Esophagus squamous epithelium (tissue), 4 donors: Measurements from ENCODE around the gene FAM3D.

Experiments used
- POLR2A ChIP-seq, 4 donors: fragments of 450-650 bp; IDR thresholded peaks; one replicate each; pipeline ENCODE4 v1.6.1; 2017; ENCODE audit warnings: antibody characterized with exemption in 4 of 4, mild to moderate bottlenecking in 4 of 4, moderate library complexity in 3 of 4
- TF ChIP-seq, protein P1 (sequence below), 6 experiments: fragments of 450-650 bp in 4 of 6; fragments of 200-600 bp in 2 of 6; sonication (generic) in 2 of 6; IDR thresholded peaks; one replicate each; pipeline ENCODE4 v1.5.1; 2016 to 2019; ENCODE audit warnings: antibody characterized with exemption in 6 of 6, mild to moderate bottlenecking in 4 of 6, moderate library complexity in 4 of 6

DNA sequence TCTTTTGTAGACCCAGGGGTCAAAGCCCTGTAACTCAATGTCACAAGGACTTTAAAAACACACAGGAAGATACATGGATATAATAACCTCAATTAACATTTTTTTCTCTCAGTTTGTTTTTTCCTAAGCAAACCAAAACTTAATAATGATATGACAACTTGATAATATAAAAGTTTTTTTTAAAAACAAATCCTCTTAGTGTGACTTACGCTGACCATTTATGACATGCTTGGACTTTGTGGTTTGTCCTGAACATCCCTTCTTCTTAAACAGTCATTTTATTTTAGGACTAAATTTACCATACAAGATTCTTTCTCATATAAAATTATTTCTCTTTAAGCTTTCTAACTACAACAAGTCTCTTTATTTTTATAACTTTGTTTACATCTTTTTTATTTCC, 25.4 kb upstream of the FAM3D start:
- TF ChIP-seq POLR2A (IDR thresholded peaks at IDR 0.05) = no peak
- TF ChIP-seq, protein P1, sequence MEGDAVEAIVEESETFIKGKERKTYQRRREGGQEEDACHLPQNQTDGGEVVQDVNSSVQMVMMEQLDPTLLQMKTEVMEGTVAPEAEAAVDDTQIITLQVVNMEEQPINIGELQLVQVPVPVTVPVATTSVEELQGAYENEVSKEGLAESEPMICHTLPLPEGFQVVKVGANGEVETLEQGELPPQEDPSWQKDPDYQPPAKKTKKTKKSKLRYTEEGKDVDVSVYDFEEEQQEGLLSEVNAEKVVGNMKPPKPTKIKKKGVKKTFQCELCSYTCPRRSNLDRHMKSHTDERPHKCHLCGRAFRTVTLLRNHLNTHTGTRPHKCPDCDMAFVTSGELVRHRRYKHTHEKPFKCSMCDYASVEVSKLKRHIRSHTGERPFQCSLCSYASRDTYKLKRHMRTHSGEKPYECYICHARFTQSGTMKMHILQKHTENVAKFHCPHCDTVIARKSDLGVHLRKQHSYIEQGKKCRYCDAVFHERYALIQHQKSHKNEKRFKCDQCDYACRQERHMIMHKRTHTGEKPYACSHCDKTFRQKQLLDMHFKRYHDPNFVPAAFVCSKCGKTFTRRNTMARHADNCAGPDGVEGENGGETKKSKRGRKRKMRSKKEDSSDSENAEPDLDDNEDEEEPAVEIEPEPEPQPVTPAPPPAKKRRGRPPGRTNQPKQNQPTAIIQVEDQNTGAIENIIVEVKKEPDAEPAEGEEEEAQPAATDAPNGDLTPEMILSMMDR (IDR thresholded peaks at IDR 0.05) = no peak
